Right cardiac atrium (tissue), 5 donors: ENCODE data around the gene ST3GAL4. TPM values are rescaled to one million over a fixed set of nuclear protein-coding genes. Genes with fewer than 3 reads are reported as not detected.

ENCODE experiments used
- ATAC-seq, 2 donors: fragments of 200-7000 bp; cut with Tn5 transposase; one replicate each; pipeline versions ENCODE4 v1.8.0 to v1.9.1; 2020; ENCODE audit warnings: moderate library complexity in 2 of 2, mild to moderate bottlenecking in 1 of 2
- DNase-seq, 3 donors: peaks; one replicate each; pipeline ENCODE4 v3.0.0-alpha.2; 2020
- H3K27ac ChIP-seq: one replicate; pipeline ENCODE4 v1.5.1; 2013; ENCODE audit warnings: mild to moderate bottlenecking, low read length, control low read depth, moderate library complexity
- H3K27me3 ChIP-seq: one replicate; pipeline ENCODE4 v1.6.1; 2013; ENCODE audit not compliant: control insufficient read depth, insufficient read depth
- H3K4me1 ChIP-seq: one replicate; pipeline ENCODE4 v1.6.1; 2013; ENCODE audit warnings: low read length; ENCODE audit not compliant: control insufficient read depth, insufficient read depth
- H3K4me3 ChIP-seq: one replicate; pipeline ENCODE4 v1.5.1; 2013; ENCODE audit warnings: low read length, control low read depth
- H3K9me3 ChIP-seq: one replicate; pipeline ENCODE4 v1.6.1; 2013; ENCODE audit warnings: low read length; ENCODE audit not compliant: control insufficient read depth
- WGBS: extraction: QIAGEN DNeasy Blood & Tissue Kit; methylation state at CpG from one replicate; pipeline ENCODE4 v1.1.7; 2013; 5-methylcytosine and 5-hydroxymethylcytosine counted together
- intact Hi-C, 4 donors: fragments of 100-400 bp; cut with DNase I; formaldehyde crosslinking; loops; one replicate each; pipeline versions ENCODE4 v1.11.0 to v1.14.0; 2022 to 2023
- polyA plus RNA-seq: library from polyadenylated mRNA; stranded (reverse); fragments of 200-250 nt; gene quantifications from one replicate; pipeline ENCODE4 v1.2.3, GENCODE V29; 2013
- total RNA-seq, 4 donors: library from RNA; stranded (reverse); fragmentation: NEBNext Ultra II Directional; extraction: Animal tissue kit (Norgen Biotek cat#: 25700); gene quantifications; one replicate each; pipeline ENCODE4 v1.2.1, GENCODE V29; 2021
- donor health status: healthy with polysubstance abuse.
- donor health status: DM: no; HTN: yes; CAD: no.
- donor health status: DM: no; HTN: no; CAD: no.
- donor health status: DM: no; HTN: yes; CAD: no; lungs with severe emphysema.
- donor health status: DM: yes; HTN: yes; CAD: no.

The ST3GAL4 gene
- total and polyA plus RNA-seq, 5 donors: 57.3 to 96.9 (median 62.1) TPM

- WGBS: 90% methylated on average over 1 of the region's 1 CpG
- no peak overlapping the region for H3K27ac ChIP-seq
- intact Hi-C loops: no loop called here
- no peaks in the 10 kb centered on the region for H3K9me3 ChIP-seq
- ATAC-seq (no peak), DNase-seq (no peak)
- no peaks in the 10 kb centered on the region for H3K27me3 ChIP-seq
- H3K4me3 ChIP-seq: no peak overlapping the region
- peaks cover 17% of the 10 kb centered on the region for H3K4me1 ChIP-seq
Observed at GRCh38 chr11:126398721-126399120, 43.2 kb downstream of the ST3GAL4 start.

GRCh38 chr11:126400019-126400418 is 44.5 kb downstream of the ST3GAL4 start:
- DNase-seq (no peak), ATAC-seq (no peak)
- Histone ChIP-seq H3K27ac (no peak overlapping the region), H3K4me3 (no peak overlapping the region), H3K4me1 (peaks cover 19% of the 10 kb centered on the region), H3K27me3 (no peaks in the 10 kb centered on the region), H3K9me3 (no peaks in the 10 kb centered on the region)
- intact Hi-C loops: no loop called here

- no peak for ATAC-seq
- intact Hi-C loops: no loop called here
- DNase-seq: no peak
- peaks cover 17% of the 10 kb centered on the region for H3K4me1 ChIP-seq
- H3K27me3 ChIP-seq: no peaks in the 10 kb centered on the region
- H3K9me3 ChIP-seq: no peaks in the 10 kb centered on the region
- no peak overlapping the region for H3K27ac ChIP-seq
- no peak overlapping the region for H3K4me3 ChIP-seq
- 87% methylated on average over 6 of the region's 6 CpGs for WGBS
Observed at GRCh38 chr11:126400479-126400878, 45.0 kb downstream of the ST3GAL4 start.

- no peaks in the 10 kb centered on the region for H3K9me3 ChIP-seq
- H3K27ac ChIP-seq: no peak overlapping the region
- H3K4me3 ChIP-seq: no peak overlapping the region
- no peaks in the 10 kb centered on the region for H3K27me3 ChIP-seq
- 84% methylated on average over 15 of the region's 15 CpGs for WGBS
- DNase-seq (peak in 2 of 3 donors; percentile 48 to 58), ATAC-seq (peak; percentile 7 to 15)
- intact Hi-C loops: no loop called here
- H3K4me1 ChIP-seq: peaks cover 15% of the 10 kb centered on the region
Observed at GRCh38 chr11:126403022-126403581, 47.6 kb downstream of the ST3GAL4 start.

GRCh38 chr11:126403658-126404057 is 48.2 kb downstream of the ST3GAL4 start:
- Histone ChIP-seq H3K4me1 (peaks cover 13% of the 10 kb centered on the region), H3K27me3 (no peaks in the 10 kb centered on the region), H3K4me3 (no peak overlapping the region), H3K27ac (no peak overlapping the region), H3K9me3 (no peaks in the 10 kb centered on the region)
- DNase-seq (peak in 1 of 3 donors; percentile 9), ATAC-seq (no peak)
- 81% methylated on average over 8 of the region's 8 CpGs for WGBS
- intact Hi-C loops: no loop called here

- intact Hi-C loops: no loop called here
- H3K27ac ChIP-seq: peak overlapping the region; percentile 19
- H3K4me3 ChIP-seq: no peak overlapping the region
- 64% methylated on average over 5 of the region's 5 CpGs for WGBS
- H3K27me3 ChIP-seq: no peaks in the 10 kb centered on the region
- no peak for ATAC-seq
- no peaks in the 10 kb centered on the region for H3K9me3 ChIP-seq
- H3K4me1 ChIP-seq: peaks cover 12% of the 10 kb centered on the region
- DNase-seq: no peak
Observed at GRCh38 chr11:126404367-126404766, 48.9 kb downstream of the ST3GAL4 start.

GRCh38 chr11:126405374-126405773 is 49.9 kb downstream of the ST3GAL4 start:
- ATAC-seq: no peak
- Histone ChIP-seq H3K27me3 (no peaks in the 10 kb centered on the region), H3K27ac (no peak overlapping the region), H3K4me1 (peaks cover 11% of the 10 kb centered on the region), H3K9me3 (no peaks in the 10 kb centered on the region), H3K4me3 (no peak overlapping the region)
- intact Hi-C loops: no loop called here
- 93% methylated on average over 3 of the region's 3 CpGs for WGBS
- DNase-seq: no peak

- peak in 1 of 3 donors; percentile 6 for DNase-seq
- ATAC-seq: no peak
- intact Hi-C loops: no loop called here
- no peak overlapping the region for H3K4me3 ChIP-seq
- H3K4me1 ChIP-seq: peaks cover 9% of the 10 kb centered on the region
- 90% methylated on average over 7 of the region's 7 CpGs for WGBS
- H3K9me3 ChIP-seq: no peaks in the 10 kb centered on the region
- no peaks in the 10 kb centered on the region for H3K27me3 ChIP-seq
- H3K27ac ChIP-seq: no peak overlapping the region
Observed at GRCh38 chr11:126405906-126406305, 50.4 kb downstream of the ST3GAL4 start.

- no peak overlapping the region for H3K27ac ChIP-seq
- no peaks in the 10 kb centered on the region for H3K9me3 ChIP-seq
- H3K4me1 ChIP-seq: peaks cover 9% of the 10 kb centered on the region
- DNase-seq (peak in 2 of 3 donors; percentile 15 to 59), ATAC-seq (no peak)
- intact Hi-C loops: no loop called here
- H3K27me3 ChIP-seq: no peaks in the 10 kb centered on the region
- no peak overlapping the region for H3K4me3 ChIP-seq
- WGBS: 86% methylated on average over 8 of the region's 8 CpGs
Observed at GRCh38 chr11:126406368-126406767, 50.9 kb downstream of the ST3GAL4 start.

GRCh38 chr11:126407101-126407521 is 51.6 kb downstream of the ST3GAL4 start:
- Histone ChIP-seq H3K4me3 (no peak overlapping the region), H3K9me3 (no peaks in the 10 kb centered on the region), H3K4me1 (peaks cover 14% of the 10 kb centered on the region), H3K27me3 (no peaks in the 10 kb centered on the region), H3K27ac (no peak overlapping the region)
- WGBS: 76% methylated on average over 12 of the region's 12 CpGs
- ATAC-seq (no peak), DNase-seq (peak in 1 of 3 donors; percentile 11)
- intact Hi-C loops: no loop called here

GRCh38 chr11:126407682-126408288 is 52.3 kb downstream of the ST3GAL4 start:
- peak in 1 of 3 donors; percentile 12 for DNase-seq
- no peak overlapping the region for H3K27ac ChIP-seq
- peaks cover 13% of the 10 kb centered on the region for H3K4me1 ChIP-seq
- intact Hi-C loops: no loop called here
- 89% methylated on average over 15 of the region's 15 CpGs for whole genome bisulfite sequencing
- ATAC-seq: no peak
- H3K4me3 ChIP-seq: no peak overlapping the region
- no peaks in the 10 kb centered on the region for H3K27me3 ChIP-seq
- no peaks in the 10 kb centered on the region for H3K9me3 ChIP-seq
